ENCODE results near the gene PHF20. TPM values are rescaled to one million over a fixed set of nuclear protein-coding genes. Genes with fewer than 3 reads are reported as not detected.
"Not testable (repeated sequence)": the region's sequence is repeated elsewhere in the genome, so short reads cannot be mapped to it uniquely, and the experiment has no call there.

Gene PHF20
- total RNA-seq, 1 experiment from 2014 or later: 24.1 TPM

DNA sequence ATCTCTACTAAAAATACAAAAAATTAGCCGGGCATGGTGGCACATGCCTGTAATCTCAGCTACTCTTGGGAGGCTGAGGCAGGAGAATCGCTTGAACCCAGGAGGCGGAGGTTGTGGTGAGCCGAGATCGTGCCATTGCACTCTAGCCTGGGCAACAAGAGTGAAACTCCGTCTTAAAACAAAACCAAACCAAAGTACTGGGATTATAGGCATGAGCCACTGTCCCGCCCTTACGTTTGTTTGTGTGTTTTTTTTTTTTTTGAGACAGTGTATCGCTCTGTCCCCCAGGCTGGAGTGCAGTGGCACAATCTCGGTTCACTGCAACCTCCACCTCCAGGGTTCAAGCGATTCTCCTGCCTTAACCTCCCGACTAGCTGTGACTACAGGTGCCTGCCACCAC is 12.0 kb downstream of the PHF20 start:
- H3K27ac ChIP-seq; H3K27me3 ChIP-seq (replicated peaks); H3K4me1 ChIP-seq (replicated peaks); DNase-seq (ENCODE audit: low read depth in 1 of 2, low spot score in 2 of 2); H3K9me3 ChIP-seq (replicated peaks); H3K4me3 ChIP-seq: not testable (repeated sequence)
- peaks cover 22% of the 10 kb centered on the region for H3K36me3 ChIP-seq

DNA sequence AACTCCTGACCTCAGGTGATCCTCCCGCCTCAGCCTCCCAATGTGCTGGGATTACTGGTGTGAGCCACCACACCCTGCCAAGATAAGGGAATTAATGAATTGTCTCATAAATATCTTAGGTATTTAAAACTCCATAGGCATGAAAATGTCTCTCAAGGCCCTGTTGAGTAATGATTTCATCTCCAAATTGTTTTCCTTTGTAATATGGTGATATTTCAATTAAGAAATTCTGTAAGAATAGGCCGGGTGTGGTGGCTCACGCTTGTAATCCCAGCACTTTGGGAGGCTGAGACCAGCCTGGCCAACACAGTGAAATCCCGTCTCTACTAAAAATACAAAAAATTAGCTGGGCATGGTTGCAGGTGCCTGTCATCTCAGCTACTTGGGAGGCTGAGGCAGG is 13.7 kb downstream of the PHF20 start:
- H3K4me1 ChIP-seq (replicated peaks); DNase-seq (ENCODE audit: low read depth in 1 of 2, low spot score in 2 of 2); H3K4me3 ChIP-seq; H3K27ac ChIP-seq; H3K27me3 ChIP-seq (replicated peaks); H3K9me3 ChIP-seq (replicated peaks): not testable (repeated sequence)
- H3K36me3 ChIP-seq: peaks cover 14% of the 10 kb centered on the region

DNA sequence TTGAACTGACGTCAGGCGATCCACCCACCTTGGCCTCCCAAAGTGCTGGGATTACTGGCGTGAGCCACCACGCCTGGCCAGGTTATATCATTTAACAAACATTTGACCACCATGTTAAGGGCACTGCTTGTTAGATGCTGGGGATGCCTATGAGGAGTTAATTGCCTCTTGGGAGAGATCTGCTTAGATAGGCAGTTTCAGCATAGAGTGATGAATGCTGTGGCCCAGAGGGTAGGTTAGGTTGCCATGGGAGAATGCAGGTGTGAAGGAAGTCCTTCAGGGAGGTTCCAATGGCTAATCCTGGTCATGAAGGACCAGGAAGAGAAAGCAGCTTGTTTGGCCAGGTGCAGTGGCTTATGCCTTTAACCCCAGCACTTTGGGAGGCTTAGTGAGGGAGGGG is 17.0 kb downstream of the PHF20 start:
- no peak overlapping the region for H3K4me3 ChIP-seq
- no peak for DNase-seq (ENCODE audit: low read depth in 1 of 2, low spot score in 2 of 2)
- no peak overlapping the region for H3K27ac ChIP-seq

DNA sequence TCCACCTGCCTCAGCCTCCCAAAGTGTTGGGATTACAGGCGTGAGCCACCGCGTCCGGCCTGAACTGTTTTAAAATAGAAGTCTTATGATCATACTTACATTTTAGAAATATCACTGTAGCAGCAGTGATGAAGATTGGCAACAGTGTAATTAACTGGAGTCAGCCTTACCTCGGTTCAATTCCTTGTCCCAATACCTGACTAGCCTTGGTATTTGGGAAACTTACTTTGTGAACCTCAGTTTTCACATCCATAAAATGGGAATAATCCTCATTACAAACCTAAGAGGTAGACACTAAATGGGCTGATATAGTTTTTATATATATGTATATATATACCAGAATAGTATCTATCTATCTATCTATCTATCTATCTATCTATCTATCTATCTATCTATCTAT is 19.3 kb downstream of the PHF20 start:
- Histone ChIP-seq H3K9me3 (replicated peaks) (no peaks in the 10 kb centered on the region), H3K27ac (no peak overlapping the region), H3K27me3 (replicated peaks) (no peaks in the 10 kb centered on the region), H3K4me1 (replicated peaks) (peaks cover 20% of the 10 kb centered on the region), H3K4me3 (no peak overlapping the region), H3K36me3 (peaks cover 6% of the 10 kb centered on the region)
- no peak for DNase-seq (ENCODE audit: low read depth in 1 of 2, low spot score in 2 of 2)

More for the DNA sequence above, 17.0 kb downstream of the PHF20 start:
- Histone ChIP-seq H3K9me3 (replicated peaks) (no peaks in the 10 kb centered on the region), H3K27me3 (replicated peaks) (no peaks in the 10 kb centered on the region), H3K4me1 (replicated peaks) (peaks cover 20% of the 10 kb centered on the region), H3K36me3 (peaks cover 6% of the 10 kb centered on the region)

DNA sequence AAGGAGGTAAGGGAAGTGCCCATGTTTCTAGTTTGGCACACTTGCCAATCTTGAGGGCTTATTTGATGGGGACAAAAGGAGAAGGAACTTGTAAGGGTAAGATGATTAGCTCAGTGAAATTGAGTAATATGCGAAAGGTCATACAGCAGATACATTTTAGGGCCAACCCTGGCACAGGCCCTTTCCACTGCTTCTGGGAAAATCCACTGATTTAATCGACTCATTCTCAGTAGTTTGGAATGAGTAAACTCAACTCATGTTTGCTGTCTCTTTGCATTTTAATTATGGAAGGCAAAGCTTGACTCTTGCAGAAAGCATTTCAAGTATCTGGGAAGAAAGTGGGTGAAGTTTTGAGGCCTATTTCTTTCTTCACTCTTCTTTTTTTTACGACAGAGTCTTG is 20.0 kb downstream of the PHF20 start:
- H3K9me3 ChIP-seq (replicated peaks): no peaks in the 10 kb centered on the region
- DNase-seq (ENCODE audit: low read depth in 1 of 2, low spot score in 2 of 2): peak in 1 of 2 experiments; percentile 31
- H3K27me3 ChIP-seq (replicated peaks): no peaks in the 10 kb centered on the region
- H3K27ac ChIP-seq: peak overlapping the region; percentile 29; the same call in 1 of the 2 replicates
- H3K4me1 ChIP-seq (replicated peaks): peaks cover 20% of the 10 kb centered on the region
- H3K36me3 ChIP-seq: peaks cover 6% of the 10 kb centered on the region
- H3K4me3 ChIP-seq: no peak overlapping the region

DNA sequence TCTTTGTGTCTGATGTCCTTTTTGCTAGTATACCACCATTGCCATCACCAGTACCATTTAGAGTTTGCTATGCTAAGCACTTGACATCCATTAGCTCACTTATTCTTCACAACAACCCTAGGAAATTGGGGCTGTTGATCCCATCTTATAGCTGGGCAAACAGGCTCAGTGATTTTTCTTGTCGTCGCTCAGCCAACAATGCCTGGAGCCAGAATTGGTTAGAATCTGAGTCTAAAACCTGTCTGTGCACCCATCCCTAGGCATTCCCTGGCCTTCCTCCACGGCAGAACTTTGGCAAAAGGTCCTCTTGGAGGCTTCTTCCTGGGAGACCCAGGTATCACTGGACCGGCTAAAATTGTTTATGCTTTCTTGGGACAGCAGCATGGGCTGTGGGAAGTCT is 20.9 kb downstream of the PHF20 start:
- H3K4me1 ChIP-seq (replicated peaks): peaks cover 20% of the 10 kb centered on the region
- DNase-seq (ENCODE audit: low read depth in 1 of 2, low spot score in 2 of 2): no peak
- no peak overlapping the region for H3K27ac ChIP-seq

DNA sequence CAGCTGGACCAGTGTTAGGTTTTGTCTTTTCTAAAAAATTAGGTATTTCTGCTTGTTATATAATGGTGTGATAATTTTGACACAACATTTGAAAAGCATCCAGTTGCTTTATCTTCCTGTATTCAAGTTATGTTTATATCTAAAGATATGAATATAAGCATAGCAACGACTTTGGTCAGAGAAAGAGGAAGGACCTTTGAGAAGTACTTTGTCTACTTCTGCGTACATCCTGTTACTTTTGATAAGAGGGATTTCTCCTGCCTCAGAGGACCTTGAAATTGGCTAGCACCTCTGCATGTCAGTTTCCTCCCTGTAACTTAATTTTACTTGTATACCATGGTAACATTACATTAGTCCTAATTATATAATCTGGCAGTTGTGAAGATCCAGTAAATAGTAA is 24.8 kb downstream of the PHF20 start:
- Histone ChIP-seq H3K4me1 (replicated peaks) (peaks cover 10% of the 10 kb centered on the region), H3K27me3 (replicated peaks) (no peaks in the 10 kb centered on the region), H3K36me3 (peaks cover 18% of the 10 kb centered on the region), H3K27ac (no peak overlapping the region), H3K4me3 (no peak overlapping the region), H3K9me3 (replicated peaks) (no peaks in the 10 kb centered on the region)
- no peak for DNase-seq (ENCODE audit: low read depth in 1 of 2, low spot score in 2 of 2)

More for the DNA sequence above, 20.9 kb downstream of the PHF20 start:
- peaks cover 6% of the 10 kb centered on the region for H3K36me3 ChIP-seq
- H3K27me3 ChIP-seq (replicated peaks): no peaks in the 10 kb centered on the region
- H3K4me3 ChIP-seq: no peak overlapping the region
- H3K9me3 ChIP-seq (replicated peaks): no peaks in the 10 kb centered on the region

DNA sequence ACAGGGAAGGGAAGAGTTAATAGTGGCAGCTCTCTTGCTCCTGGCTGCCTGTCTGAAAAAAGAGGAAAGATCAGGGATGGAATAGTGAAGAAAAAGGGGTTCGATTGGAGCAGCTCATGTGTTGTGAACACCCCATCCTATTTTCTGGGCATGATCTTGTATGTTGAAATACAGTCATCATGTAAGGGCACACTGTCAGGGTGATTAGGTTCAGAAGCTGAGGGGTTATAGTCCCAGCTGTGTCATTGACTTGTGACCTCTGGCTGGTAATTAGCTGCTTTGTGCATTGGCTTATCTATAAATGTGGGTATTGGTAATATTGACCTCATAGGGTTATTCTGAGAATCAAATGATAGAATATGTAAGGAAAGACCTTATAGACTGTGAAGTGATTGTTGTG is 30.1 kb downstream of the PHF20 start:
- Histone ChIP-seq H3K4me3 (no peak overlapping the region), H3K27me3 (replicated peaks) (no peaks in the 10 kb centered on the region), H3K27ac (no peak overlapping the region), H3K9me3 (replicated peaks) (no peaks in the 10 kb centered on the region), H3K36me3 (peaks cover 28% of the 10 kb centered on the region), H3K4me1 (replicated peaks) (no peaks in the 10 kb centered on the region)
- DNase-seq (ENCODE audit: low read depth in 1 of 2, low spot score in 2 of 2): no peak

DNA sequence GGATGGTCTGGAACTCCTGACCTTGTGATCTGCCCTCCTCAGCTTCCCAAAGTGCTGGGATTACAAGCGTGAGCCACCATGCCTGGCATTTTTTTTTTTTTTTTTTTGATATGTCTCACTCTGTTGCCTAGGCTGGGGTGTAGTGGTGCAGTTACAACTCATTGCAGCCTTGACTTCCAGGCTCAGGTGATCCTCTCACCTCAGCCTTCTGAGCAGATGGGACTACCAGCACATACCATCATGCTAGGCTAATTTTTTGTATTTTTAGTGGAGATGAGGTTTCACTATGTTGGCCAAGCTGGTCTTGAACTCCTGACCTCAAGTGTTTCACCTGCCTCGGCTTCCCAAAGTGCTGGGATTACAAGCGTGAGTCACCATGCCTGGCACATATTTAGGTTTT is 34.3 kb downstream of the PHF20 start:
- H3K4me3 ChIP-seq: no peak overlapping the region
- no peak overlapping the region for H3K27ac ChIP-seq
- H3K27me3 ChIP-seq (replicated peaks): no peaks in the 10 kb centered on the region
- no peak for DNase-seq (ENCODE audit: low read depth in 1 of 2, low spot score in 2 of 2)
- H3K4me1 ChIP-seq (replicated peaks): no peaks in the 10 kb centered on the region
- H3K36me3 ChIP-seq: peaks cover 33% of the 10 kb centered on the region
- no peaks in the 10 kb centered on the region for H3K9me3 ChIP-seq (replicated peaks)

DNA sequence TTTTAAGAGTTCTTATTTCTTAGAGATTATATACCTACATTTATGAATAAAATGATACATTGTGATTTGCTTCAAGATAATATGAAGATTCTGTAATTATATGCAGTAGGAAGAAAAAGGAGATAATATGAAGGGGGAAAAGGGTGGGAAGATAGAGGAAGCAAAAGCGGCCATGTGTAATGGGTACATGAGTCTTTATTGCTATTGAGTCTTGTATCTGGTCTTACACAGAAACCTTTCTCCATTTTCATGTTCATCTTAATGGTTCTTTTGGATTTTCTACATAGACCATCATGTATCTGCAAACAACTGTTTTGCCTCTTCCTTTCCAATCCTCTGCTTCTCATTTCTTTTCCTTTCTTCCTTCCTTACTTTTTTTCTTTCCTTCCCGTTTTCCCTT is 36.1 kb downstream of the PHF20 start:
- Histone ChIP-seq H3K4me1 (replicated peaks) (no peaks in the 10 kb centered on the region), H3K27me3 (replicated peaks) (no peaks in the 10 kb centered on the region), H3K36me3 (peaks cover 20% of the 10 kb centered on the region; the same call in 1 of the 2 replicates), H3K9me3 (replicated peaks) (no peaks in the 10 kb centered on the region), H3K4me3 (no peak overlapping the region), H3K27ac (no peak overlapping the region)
- no peak for DNase-seq (ENCODE audit: low read depth in 1 of 2, low spot score in 2 of 2)

DNA sequence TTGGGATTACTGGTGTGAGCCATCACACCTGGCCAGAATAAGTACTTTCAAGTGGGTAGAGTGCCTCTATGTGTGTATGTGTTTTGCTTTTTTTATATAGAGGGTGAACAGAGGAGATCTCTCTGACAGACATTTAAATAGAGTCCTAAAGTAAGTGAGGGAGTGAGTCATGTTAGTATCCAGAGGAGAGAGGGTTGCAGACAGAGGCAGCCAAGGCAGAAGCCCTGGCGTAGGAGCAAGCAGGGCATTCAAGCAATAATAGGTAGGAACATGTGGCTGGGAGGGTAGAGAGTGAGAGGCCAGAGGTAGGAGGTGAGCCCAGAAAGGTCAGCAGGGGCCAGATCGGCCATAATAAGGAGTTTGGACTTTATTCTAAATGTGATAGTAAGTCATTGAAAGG is 48.9 kb downstream of the PHF20 start:
- Histone ChIP-seq H3K27me3 (replicated peaks) (no peaks in the 10 kb centered on the region), H3K4me1 (replicated peaks) (peaks cover 40% of the 10 kb centered on the region), H3K27ac (peak overlapping the region; percentile 75), H3K36me3 (peaks cover 15% of the 10 kb centered on the region), H3K4me3 (no peak overlapping the region), H3K9me3 (replicated peaks) (no peaks in the 10 kb centered on the region)
- peak in 1 of 2 experiments; percentile 27 for DNase-seq (ENCODE audit: low read depth in 1 of 2, low spot score in 2 of 2)

DNA sequence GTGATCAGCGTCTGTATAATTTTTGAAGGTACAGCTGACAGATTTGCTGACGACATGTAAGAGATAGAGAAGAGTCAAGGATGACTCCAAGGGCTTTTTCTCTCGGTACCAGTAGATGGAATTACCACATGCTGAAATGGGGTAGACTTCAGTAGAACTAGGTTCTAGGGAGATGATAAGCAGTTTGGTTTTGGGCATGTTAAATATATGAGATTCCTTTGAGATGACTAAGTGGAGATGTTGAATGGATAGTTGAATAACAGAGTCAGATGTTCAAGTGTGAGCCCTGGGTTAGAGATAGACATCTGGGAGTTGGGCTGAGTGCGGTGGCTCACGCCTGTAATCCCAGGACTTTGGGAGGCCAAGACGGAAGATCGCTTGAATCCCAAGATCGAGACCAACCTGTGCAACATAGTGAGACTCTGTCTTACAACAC is 50.0 kb downstream of the PHF20 start:
- DNase-seq (ENCODE audit: low read depth in 1 of 2, low spot score in 2 of 2): peak; percentile 56 to 70
- Histone ChIP-seq H3K9me3 (replicated peaks) (no peaks in the 10 kb centered on the region), H3K27ac (peak overlapping the region; percentile 75), H3K27me3 (replicated peaks) (no peaks in the 10 kb centered on the region), H3K36me3 (peaks cover 14% of the 10 kb centered on the region), H3K4me3 (no peak overlapping the region), H3K4me1 (replicated peaks) (peaks cover 39% of the 10 kb centered on the region)

DNA sequence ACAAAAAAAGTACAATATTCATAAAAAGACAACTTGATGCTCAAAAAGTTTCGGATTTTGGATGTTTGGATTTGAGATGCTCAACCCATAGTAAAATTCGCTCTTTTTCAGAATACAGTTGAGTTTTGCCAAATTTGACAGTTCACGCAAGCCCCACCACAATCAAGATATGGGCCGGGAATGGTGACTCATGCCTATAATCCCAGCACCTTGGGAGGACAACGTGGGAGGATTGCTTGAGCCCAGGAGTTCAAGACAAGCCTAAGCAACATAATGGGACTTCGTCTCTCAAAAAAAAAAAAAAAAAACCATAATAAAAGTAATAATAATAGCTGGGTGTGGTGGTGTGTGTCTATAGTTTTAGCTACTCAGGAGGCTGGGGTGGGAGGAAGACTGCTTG is 51.3 kb downstream of the PHF20 start:
- H3K36me3 ChIP-seq: peaks cover 14% of the 10 kb centered on the region
- H3K4me1 ChIP-seq (replicated peaks): peaks cover 39% of the 10 kb centered on the region
- H3K4me3 ChIP-seq: no peak overlapping the region
- H3K27ac ChIP-seq: no peak overlapping the region
- DNase-seq (ENCODE audit: low read depth in 1 of 2, low spot score in 2 of 2): no peak
- no peaks in the 10 kb centered on the region for H3K27me3 ChIP-seq (replicated peaks)
- H3K9me3 ChIP-seq (replicated peaks): no peaks in the 10 kb centered on the region

DNA sequence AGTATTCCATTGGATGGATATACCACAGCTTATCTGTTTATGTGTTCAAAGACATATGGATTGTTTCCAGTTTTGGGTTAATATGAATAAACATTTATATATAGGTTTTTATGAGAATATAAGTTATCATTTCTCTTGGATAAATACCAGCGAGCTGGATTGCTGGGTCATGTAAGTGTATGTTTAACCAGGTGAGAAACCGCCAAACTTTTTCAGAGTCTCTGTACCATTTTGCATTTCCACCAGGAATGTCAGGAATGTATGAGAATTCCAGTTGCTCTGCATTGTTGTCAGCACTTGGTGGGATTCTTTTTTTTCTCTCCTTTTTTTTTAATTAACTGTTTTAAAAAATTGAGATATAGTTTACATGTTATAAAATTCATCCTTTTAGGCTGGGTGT is 52.1 kb downstream of the PHF20 start:
- no peak overlapping the region for H3K4me3 ChIP-seq
- H3K27me3 ChIP-seq (replicated peaks): no peaks in the 10 kb centered on the region
- H3K27ac ChIP-seq: peak overlapping the region; percentile 79
- H3K4me1 ChIP-seq (replicated peaks): peaks cover 39% of the 10 kb centered on the region
- no peaks in the 10 kb centered on the region for H3K9me3 ChIP-seq (replicated peaks)
- peaks cover 14% of the 10 kb centered on the region for H3K36me3 ChIP-seq
- DNase-seq (ENCODE audit: low read depth in 1 of 2, low spot score in 2 of 2): peak in 1 of 2 experiments; percentile 62

DNA sequence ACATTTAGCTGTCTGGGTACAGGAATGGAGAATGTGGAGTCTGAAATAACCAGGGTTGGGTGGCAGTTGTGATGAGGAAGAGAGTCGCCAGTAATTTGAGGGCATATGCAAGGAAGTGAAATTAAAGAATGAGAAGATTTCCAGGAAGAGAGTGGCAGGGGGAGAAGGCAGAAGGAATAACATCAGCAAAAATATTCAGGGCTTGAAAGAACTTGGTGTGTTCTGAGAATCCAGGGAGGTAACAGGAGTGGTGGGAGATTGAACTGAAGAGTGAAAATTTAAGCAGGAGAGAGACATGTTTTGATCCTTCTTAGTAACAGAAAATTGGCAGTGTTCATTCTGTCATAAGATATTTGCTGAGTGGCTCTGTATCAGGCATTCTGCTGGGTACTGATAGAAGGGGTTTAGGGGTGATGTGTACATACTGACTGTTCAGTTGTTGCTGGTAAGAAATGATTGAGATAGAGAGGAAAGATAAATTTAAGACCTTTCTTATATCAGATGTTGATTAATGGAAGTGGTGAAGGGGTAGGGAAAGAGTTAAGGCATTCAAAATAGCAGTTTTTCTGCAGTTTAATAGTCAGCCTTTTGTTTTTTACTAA is 54.7 kb downstream of the PHF20 start:
- H3K4me3 ChIP-seq: no peak overlapping the region
- no peaks in the 10 kb centered on the region for H3K27me3 ChIP-seq (replicated peaks)
- H3K27ac ChIP-seq: no peak overlapping the region
- peaks cover 16% of the 10 kb centered on the region for H3K36me3 ChIP-seq
- H3K4me1 ChIP-seq (replicated peaks): peaks cover 22% of the 10 kb centered on the region
- 0 out of 2 replicates have a peak, but pooled peaks cover 2% of the 10 kb centered on the region for H3K9me3 ChIP-seq (replicated peaks)
- DNase-seq (ENCODE audit: low read depth in 1 of 2, low spot score in 2 of 2): no peak

Measured in SJSA1 (cell line).